Stimulated activated CD4-positive, alpha-beta T cell treated with anti-CD3 and anti-CD28 coated beads, Interleukin-12 subunit alpha, Interleukin-12 subunit beta, amount 100 ng/mL, for 48 hours (primary cell): Measurements from ENCODE around the gene ZNF746.
"Not testable (repeated sequence)": the region's sequence is repeated elsewhere in the genome, so short reads cannot be mapped to it uniquely, and the experiment has no call there.

ENCODE experiments used
- DNase-seq, 3 donors: peaks; one replicate each; pipeline ENCODE4 v3.0.0-alpha.2; 2020; ENCODE audit warnings: low read depth in 2 of 3, low spot score in 1 of 3

ZNF746 gene

GRCh38 chr7:149497467-149498261, at the start of gene ZNF746:
ZNF746 (minus strand) TSS chr7:149497809; CDS start chr7:149497536, 273 bp downstream.
- peak; percentile 54 to 81 (median 74) for DNase-seq

DNA sequence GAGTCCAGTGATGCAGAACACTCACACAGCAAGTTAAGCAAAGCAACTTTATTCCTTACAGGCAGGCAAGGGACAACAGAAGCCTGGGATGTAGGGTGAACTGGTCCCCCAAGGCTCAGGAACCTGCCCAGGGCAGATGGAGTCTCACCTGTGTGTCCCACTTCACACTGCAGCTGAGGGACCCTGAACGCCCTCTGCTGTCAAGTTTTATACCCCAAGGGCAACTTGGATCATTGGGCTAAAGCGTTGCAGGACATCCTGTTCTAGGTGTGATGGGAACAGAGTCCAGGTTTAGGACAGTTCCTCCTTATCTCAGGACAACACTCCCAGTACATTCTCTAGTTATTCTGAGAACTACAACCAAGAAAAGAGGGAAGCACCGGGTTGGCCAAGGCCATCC, 49.5 kb upstream of the ZNF746 start:
- DNase-seq, result no peak

DNA sequence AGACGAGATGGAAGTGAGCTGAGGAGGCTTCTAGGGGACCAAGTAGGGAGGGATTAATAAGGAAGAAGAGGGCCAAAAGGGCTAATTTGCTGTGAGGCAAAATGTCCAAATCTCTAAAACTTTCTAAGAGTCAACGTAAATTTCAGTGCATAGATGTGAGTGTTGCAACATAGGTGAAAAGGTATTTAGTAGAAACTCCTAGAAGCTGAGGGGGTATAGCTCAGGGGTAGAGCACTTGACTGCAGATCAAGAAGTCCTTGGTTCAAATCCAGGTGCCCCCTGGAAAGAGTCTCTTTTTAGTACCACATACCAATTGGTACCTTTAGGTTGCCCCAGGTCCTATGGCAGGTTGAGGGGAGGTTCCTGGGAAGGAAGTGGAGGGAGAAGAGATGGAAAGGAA, 48.7 kb upstream of the ZNF746 start:
- no peak for DNase-seq

DNA sequence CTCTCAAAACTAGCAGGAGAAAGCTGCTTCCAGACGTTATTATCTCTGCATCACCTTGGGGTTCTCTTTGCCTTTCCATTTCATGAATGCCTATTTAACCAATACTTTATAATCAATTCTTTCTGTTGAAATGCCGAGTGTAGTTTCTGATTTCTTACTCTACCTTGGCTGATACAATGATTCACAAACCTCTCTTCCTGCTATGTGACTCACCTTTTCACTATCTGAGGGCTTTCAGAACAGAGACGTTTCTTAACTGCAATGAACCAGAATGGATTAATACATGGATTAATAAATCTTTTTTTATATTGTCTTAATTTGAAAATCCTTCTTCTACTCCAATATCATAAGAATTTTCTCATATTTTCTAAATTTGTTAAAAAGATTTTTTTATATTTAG, 46.4 kb upstream of the ZNF746 start:
- DNase-seq, result no peak

DNA sequence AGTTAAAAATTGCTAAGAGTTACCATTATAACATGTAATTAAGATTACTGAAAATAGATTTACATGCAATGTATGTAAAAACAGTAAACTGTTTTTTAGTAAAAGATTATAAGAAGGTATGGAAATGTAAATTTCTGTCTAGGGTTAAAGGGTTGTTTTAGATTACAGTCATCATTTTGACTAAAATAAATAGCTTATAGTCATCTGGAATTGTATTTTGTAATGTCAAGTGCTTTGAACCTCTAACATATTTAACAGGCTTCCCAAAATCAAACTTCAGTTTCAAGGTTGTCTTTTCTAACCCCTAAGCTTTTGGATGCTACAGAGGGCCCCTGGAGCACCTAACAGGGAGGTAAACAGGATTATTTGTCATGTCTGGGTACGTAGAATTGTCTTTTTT, 35.0 kb upstream of the ZNF746 start:
- no peak for DNase-seq

GRCh38 chr7:149529136-149529718, 31.6 kb upstream of the ZNF746 start:
- DNase-seq, result no peak

DNA sequence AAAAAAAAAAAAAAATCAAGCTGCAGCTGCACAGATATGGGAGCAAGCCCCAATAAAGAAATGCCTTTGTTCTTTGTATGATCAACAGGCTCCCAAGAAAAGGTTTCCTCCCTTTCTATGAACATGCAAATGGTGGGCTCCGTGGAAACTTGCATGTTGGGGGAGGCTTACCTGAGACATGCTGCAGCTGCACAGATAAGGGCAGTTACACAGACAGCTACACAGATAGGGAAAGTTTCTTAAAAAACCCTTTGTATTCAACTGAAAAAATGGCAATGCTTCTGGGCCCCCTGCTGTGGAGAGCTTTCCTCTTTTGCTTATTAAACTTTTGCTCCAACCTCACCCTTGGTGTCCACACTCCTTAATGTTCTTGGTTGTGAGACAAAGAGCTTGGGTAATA, 29.8 kb upstream of the ZNF746 start:
- DNase-seq, result no peak

- no peak for DNase-seq
Observed at GRCh38 chr7:149525280-149525679, 27.7 kb upstream of the ZNF746 start.

GRCh38 chr7:149524394-149524793, 26.8 kb upstream of the ZNF746 start:
- DNase-seq, result no peak

GRCh38 chr7:149510248-149510647, 12.6 kb upstream of the ZNF746 start:
- DNase-seq, result no peak

- DNase-seq, result no peak
Observed at GRCh38 chr7:149509774-149510173, 12.2 kb upstream of the ZNF746 start.

DNA sequence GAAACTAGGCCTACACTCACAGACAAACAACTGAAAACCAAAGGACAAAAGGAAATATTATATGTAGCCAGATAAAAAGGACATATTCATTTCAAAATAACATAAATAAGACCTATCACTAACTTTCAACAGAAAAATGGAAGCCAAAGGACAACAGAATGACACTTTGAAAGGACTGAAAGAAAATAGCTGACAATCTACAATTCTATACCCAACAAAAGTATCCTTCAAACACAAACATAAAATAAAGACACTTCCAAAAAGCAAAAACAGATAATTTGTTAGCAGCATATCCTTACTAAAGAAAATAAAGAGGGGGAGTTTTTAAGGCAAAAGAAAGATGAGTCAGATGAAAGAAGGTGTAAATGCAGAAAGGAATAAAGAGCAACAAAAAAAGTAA, 7.9 kb upstream of the ZNF746 start:
- no peak for DNase-seq

GRCh38 chr7:149501651-149502050, 4.0 kb upstream of the ZNF746 start:
- DNase-seq, result no peak

DNA sequence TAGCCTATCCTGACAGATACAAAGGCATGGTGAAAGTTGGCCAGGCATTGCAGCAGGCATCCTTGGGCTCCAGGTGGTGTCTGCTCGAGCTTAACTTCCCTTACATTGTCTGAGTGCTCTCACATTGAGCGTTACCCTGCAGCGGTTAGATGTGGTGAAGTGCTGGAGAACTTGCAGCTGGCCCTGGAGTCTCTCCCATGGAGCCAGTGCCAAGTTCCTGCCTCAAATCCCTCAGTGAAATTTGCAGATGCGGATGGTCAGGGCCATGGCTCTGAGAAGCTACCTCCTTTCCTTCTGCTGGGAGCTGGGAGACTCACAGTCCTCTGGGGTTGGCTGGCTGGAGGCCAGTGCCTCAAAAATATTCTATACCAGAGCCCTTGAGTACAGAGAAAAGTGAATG, 3.3 kb upstream of the ZNF746 start:
- no peak for DNase-seq

GRCh38 chr7:149500201-149500600, 2.6 kb upstream of the ZNF746 start:
- DNase-seq, result no peak

DNA sequence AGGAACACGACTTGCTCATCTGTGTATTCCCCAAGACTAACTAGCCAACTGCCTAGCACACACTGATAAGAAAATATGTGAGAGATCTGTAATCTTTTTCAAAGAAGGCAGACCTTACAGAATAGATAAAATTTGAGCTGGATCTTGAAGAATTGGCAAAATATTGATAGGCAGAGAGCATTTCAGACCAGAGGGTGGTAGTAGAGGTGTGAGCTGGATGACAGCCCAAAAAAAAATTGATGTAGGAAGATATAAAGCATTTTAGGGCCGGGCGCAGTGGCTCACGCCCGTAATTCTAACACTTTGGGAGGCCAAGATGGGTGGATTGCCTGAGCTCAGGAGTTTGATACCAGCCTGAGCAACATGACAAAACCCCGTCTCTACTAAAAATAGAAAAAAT, 1.2 kb upstream of the ZNF746 start:
- no peak for DNase-seq

- peak in 1 of 3 donors; percentile 39 for DNase-seq
Observed at GRCh38 chr7:149496642-149497391, 792 bp downstream of the ZNF746 start.

DNA sequence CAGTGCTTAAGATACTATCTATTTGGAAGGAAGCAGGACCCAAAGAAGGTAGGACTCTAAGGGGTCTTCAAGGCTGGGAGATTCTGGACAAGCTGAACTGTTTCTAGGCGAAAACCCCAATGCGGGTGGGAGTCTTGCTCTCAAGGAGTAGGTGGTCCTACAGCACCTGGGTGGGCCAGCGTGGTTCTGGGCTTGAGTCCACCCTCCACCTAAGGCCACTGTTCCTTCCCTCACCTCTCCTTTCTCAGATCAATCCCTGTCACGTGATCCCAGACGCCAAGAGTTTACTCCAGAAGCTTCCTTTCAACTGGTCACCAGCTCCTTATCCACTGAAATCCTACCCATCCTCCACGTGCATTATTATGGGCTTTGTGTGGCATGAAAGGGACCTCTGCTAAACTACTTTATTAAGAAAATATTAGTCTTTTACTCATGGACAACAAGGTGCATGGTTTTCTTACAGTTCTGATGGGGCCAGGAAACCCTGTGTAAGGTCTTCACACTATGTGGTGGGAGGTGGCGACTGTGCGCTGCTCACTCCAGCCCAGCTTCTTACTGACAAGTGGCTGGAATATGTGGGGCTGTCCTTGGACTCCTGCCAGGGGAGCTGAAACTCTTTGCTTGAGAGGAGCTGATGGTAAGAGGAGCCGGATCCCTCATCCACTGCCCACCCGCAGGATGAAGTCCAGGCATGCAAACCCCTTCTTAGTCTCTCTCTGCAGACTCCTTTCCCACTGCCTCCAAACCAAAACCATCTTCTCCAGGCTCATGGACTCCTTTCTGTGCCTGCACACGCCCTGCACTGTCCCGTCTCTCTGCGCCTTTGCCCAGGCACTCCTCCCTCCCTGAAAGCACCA, 1.6 kb downstream of the ZNF746 start:
- no peak for DNase-seq

GRCh38 chr7:149494738-149495368, 2.8 kb downstream of the ZNF746 start:
- DNase-seq, result no peak

DNA sequence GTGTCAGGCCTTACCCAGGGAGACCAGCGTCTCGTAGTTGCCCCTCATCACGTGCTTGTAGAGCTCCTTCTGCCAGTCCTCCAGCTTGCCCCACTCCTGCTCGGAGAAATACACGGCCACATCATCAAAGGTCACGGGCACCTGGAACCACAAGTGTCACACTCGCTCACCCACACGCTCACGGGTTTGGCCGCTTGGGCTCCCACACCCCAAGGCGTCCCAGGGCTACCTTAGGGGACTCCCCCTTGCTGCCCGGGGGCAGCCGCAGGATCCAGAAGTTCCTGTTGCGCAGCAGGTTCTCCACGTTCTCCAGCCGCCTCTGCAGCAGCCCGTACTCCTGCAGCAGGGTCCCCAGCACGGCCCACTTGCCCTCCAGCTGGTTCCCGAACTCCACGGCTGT, 3.6 kb downstream of the ZNF746 start:
- DNase-seq, result not testable (repeated sequence)

GRCh38 chr7:149493366-149493765, 4.2 kb downstream of the ZNF746 start:
- no peak for DNase-seq
